Activated T-cell treated with anti-CD3 and anti-CD28 coated beads, Interleukin-2, amount 50 U/mL, for 24 hours (primary cell): ENCODE data around the gene RAC2.
A peak's percentile ranks its signal among the peaks of the same experiment; 100 is the strongest.

Experiments used
- DNase-seq: peaks from one replicate; pipeline ENCODE4 v3.0.0-alpha.2; 2020
- H3K27ac Mint-ChIP-seq: 2 replicates; pipeline ENCODE4 v1.8.0; 2020; ENCODE audit warnings: mild to moderate bottlenecking, mixed read lengths
- H3K27me3 Mint-ChIP-seq: 2 replicates; pipeline ENCODE4 v1.8.0; 2020; ENCODE audit warnings: mixed read lengths
- H3K36me3 Mint-ChIP-seq: 2 replicates; pipeline ENCODE4 v1.8.0; 2020; ENCODE audit warnings: low read depth, mixed read lengths
- H3K4me1 Mint-ChIP-seq: 2 replicates; pipeline ENCODE4 v1.8.0; 2020; ENCODE audit warnings: low read depth, mixed read lengths
- H3K4me3 Mint-ChIP-seq: 2 replicates; pipeline ENCODE4 v1.8.0; 2020; ENCODE audit warnings: mild to moderate bottlenecking, moderate library complexity, mixed read lengths
- H3K9me3 Mint-ChIP-seq: 2 replicates; pipeline ENCODE4 v1.8.0; 2020; ENCODE audit warnings: mixed read lengths

The RAC2 gene

DNA sequence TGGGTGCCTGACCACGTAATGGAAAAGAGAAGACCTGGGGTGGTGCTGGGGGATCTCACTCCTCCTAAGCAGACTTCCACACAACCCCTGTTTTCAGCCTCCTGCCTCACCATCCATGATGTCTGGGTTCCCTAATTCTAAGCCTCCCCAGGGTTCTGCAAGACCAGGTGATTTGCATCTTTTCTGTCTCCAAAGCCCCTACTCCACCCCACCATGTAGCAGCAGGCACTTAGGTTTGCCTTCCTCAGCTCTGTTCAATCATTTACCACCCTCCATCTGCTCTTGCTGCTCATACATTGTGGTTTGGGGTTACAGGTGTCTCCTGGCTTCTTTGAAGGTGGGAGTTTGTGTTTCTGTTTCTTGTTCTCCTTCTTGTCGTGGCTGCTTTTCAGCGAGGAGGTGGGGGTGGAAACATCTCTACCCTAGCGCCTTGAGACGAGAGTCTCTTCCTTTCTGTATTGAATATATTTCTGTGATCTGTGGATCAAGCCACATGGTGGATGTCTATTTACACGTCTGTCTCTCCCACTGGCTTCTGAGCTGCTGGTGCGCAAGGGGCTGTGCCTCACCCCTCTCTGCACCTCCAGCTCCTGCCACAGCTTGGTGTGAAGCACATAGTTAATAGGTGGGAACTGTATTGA lies 25.2 kb downstream of the RAC2 start:
- Mint-ChIP-seq H3K9me3 (peaks cover 7% of the 10 kb centered on the region), H3K27me3 (no peaks in the 10 kb centered on the region), H3K36me3 (peaks cover 54% of the 10 kb centered on the region), H3K4me3 (peak overlapping the region; percentile 78), H3K4me1 (peaks cover 82% of the 10 kb centered on the region), H3K27ac (peak overlapping the region; percentile 96)
- DNase-seq, result peak; percentile 74

DNA sequence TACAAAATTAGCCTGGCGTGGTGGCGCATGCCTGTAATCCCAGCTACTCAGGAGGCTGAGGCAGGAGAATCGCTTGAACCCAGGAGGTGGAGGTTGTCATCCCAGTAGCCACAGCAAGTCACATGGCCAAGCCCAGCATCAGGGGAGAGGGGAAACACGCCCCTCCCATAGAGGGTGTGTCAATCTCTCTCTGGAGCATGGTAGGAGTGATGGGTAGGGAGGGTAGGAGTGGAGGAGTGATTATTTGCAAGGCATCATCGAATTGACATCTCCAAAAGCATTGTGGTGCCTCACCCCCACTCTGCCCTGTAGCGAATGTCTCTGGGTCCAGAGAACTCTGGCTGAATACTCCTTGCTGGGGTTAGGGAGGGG lies 25.7 kb downstream of the RAC2 start:
- peaks cover 79% of the 10 kb centered on the region for H3K4me1 Mint-ChIP-seq
- DNase-seq, result no peak
- H3K27ac Mint-ChIP-seq, result peak overlapping the region; percentile 96
- peaks cover 52% of the 10 kb centered on the region for H3K36me3 Mint-ChIP-seq
- peaks cover 7% of the 10 kb centered on the region for H3K9me3 Mint-ChIP-seq
- H3K4me3 Mint-ChIP-seq, result peak overlapping the region; percentile 78
- no peaks in the 10 kb centered on the region for H3K27me3 Mint-ChIP-seq

GRCh38 chr22:37215890-37216289 lies 28.2 kb downstream of the RAC2 start:
- Mint-ChIP-seq H3K4me1 (peaks cover 63% of the 10 kb centered on the region), H3K9me3 (peaks cover 3% of the 10 kb centered on the region), H3K36me3 (peaks cover 29% of the 10 kb centered on the region), H3K27me3 (no peaks in the 10 kb centered on the region), H3K27ac (no peak overlapping the region), H3K4me3 (no peak overlapping the region)
- no peak for DNase-seq

GRCh38 chr22:37214731-37215030 lies 29.4 kb downstream of the RAC2 start:
- Mint-ChIP-seq H3K36me3 (peaks cover 20% of the 10 kb centered on the region), H3K4me3 (no peak overlapping the region), H3K9me3 (no peaks in the 10 kb centered on the region), H3K27me3 (no peaks in the 10 kb centered on the region), H3K27ac (no peak overlapping the region), H3K4me1 (peaks cover 58% of the 10 kb centered on the region)
- no peak for DNase-seq

- Mint-ChIP-seq H3K9me3 (no peaks in the 10 kb centered on the region), H3K4me1 (peaks cover 54% of the 10 kb centered on the region)
These were observed 29.9 kb downstream of the RAC2 start for GRCh38 chr22:37213941-37214730.

GRCh38 chr22:37213218-37213855 lies 30.7 kb downstream of the RAC2 start:
- peaks cover 54% of the 10 kb centered on the region for H3K4me1 Mint-ChIP-seq
- H3K27me3 Mint-ChIP-seq, result no peaks in the 10 kb centered on the region
- DNase-seq, result no peak
- H3K27ac Mint-ChIP-seq, result no peak overlapping the region
- no peaks in the 10 kb centered on the region for H3K9me3 Mint-ChIP-seq
- peaks cover 17% of the 10 kb centered on the region for H3K36me3 Mint-ChIP-seq
- H3K4me3 Mint-ChIP-seq, result no peak overlapping the region

More at GRCh38 chr22:37213941-37214730, 29.9 kb downstream of the RAC2 start:
- peaks cover 17% of the 10 kb centered on the region for H3K36me3 Mint-ChIP-seq
- H3K4me3 Mint-ChIP-seq, result no peak overlapping the region
- no peak overlapping the region for H3K27ac Mint-ChIP-seq
- no peak for DNase-seq
- H3K27me3 Mint-ChIP-seq, result no peaks in the 10 kb centered on the region

- H3K27ac Mint-ChIP-seq, result peak within 1 kb of the TSS; percentile 33
- peaks cover 12% of the 10 kb centered on the region for H3K36me3 Mint-ChIP-seq
- no peak for DNase-seq
- no peaks in the 10 kb centered on the region for H3K9me3 Mint-ChIP-seq
- no peaks in the 10 kb centered on the region for H3K27me3 Mint-ChIP-seq
- H3K4me1 Mint-ChIP-seq, result peaks cover 55% of the 10 kb centered on the region
- H3K4me3 Mint-ChIP-seq, result peak within 1 kb of the TSS; percentile 36
These were observed 31.7 kb downstream of the RAC2 start, which contains the start of gene SSTR3 for GRCh38 chr22:37212174-37212906. Gene SSTR3, minus strand, starts transcription at chr22:37212477. Its CDS starts 4,674 bp downstream, at chr22:37207803.

- peaks cover 55% of the 10 kb centered on the region for H3K4me1 Mint-ChIP-seq
- DNase-seq, result no peak
- no peak overlapping the region for H3K4me3 Mint-ChIP-seq
- no peaks in the 10 kb centered on the region for H3K9me3 Mint-ChIP-seq
- H3K27ac Mint-ChIP-seq, result no peak overlapping the region
- H3K36me3 Mint-ChIP-seq, result peaks cover 11% of the 10 kb centered on the region
- no peaks in the 10 kb centered on the region for H3K27me3 Mint-ChIP-seq
These were observed 32.2 kb downstream of the RAC2 start for GRCh38 chr22:37211866-37212173.

DNA sequence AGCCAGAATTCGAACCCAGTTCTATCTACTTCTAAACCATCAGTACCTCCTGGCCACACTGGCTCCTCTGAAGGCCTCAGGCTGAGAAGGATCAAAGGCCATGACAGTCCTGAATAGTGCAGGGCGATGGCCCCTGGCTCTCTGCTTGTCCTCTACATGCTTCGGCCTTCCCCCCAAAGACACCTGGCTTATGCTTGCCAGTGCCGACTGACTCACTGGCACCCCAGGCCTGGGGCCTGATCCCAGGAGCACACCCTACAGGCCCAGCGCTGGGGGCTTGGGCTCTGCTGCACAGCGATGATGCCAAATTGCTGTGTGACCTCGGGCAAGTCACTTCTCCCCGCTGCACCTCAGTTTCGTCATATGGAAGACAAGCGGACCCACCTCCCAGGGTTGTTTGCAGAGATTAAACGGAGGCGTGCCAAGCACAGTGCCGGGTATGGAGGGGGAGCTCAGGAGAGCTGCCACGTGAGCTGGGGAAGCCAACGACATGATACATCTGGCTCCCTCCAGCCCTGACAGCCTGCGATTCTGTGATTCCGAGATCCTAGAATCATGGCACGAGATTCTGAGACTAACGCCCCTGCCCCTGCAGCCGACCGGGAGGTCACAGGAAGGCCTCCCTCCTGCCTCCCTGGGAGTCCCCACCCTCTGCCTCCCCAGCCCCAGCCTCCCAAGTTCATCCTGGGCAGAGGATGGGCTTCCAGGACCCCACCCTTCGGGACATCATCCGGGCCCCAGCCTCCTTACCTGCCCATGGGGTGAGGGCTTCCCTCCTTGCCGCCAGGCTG lies 32.8 kb downstream of the RAC2 start:
- Mint-ChIP-seq H3K9me3 (no peaks in the 10 kb centered on the region), H3K27me3 (no peaks in the 10 kb centered on the region), H3K36me3 (peaks cover 9% of the 10 kb centered on the region), H3K4me3 (peak overlapping the region; percentile 36), H3K27ac (peak overlapping the region; percentile 33), H3K4me1 (peaks cover 51% of the 10 kb centered on the region)
- DNase-seq, result peak; percentile 30

- peaks cover 50% of the 10 kb centered on the region for H3K4me1 Mint-ChIP-seq
- peaks cover 9% of the 10 kb centered on the region for H3K36me3 Mint-ChIP-seq
- no peaks in the 10 kb centered on the region for H3K27me3 Mint-ChIP-seq
- H3K27ac Mint-ChIP-seq, result peak overlapping the region; percentile 54
- no peaks in the 10 kb centered on the region for H3K9me3 Mint-ChIP-seq
- peak; percentile 34 for DNase-seq
- no peak overlapping the region for H3K4me3 Mint-ChIP-seq
These were observed 33.8 kb downstream of the RAC2 start for GRCh38 chr22:37210041-37210803.

DNA sequence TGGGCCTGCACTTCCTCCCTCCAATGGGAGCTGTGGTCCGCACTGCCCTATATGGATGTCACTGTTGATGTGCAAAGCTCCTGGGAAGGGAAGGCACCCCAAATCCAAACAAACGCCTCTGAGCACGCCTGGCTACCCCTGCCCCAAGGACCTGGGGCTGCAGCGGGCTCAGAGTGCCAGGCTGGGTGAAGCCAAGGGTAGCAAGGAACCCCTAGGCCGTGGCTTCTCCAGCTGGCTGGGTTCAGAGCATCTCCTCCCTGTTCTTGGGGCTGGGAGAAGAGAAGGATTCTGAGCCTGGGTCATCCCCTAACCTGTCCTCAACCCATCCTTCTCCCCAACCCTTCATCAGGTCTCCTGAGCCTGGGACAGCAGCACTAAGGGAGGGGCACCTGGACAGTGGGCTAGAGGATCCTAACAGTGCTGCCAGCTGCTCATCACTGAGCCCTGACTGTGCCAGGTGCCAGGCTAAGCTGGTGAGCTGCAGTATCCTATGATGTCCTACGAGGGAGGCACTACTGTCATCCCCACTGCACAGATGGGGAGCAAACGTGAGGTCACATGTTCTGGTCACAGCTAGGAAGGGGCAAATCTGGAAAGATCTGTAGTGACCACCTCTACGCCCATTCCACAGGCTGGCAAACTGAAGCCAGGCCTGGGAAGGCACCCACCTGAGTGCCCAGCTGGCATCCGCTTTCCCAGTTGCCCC lies 34.8 kb downstream of the RAC2 start:
- Mint-ChIP-seq H3K27ac (peak overlapping the region; percentile 60), H3K36me3 (peaks cover 7% of the 10 kb centered on the region), H3K27me3 (no peaks in the 10 kb centered on the region), H3K4me3 (no peak overlapping the region), H3K4me1 (peaks cover 47% of the 10 kb centered on the region), H3K9me3 (no peaks in the 10 kb centered on the region)
- peak; percentile 30 for DNase-seq

DNA sequence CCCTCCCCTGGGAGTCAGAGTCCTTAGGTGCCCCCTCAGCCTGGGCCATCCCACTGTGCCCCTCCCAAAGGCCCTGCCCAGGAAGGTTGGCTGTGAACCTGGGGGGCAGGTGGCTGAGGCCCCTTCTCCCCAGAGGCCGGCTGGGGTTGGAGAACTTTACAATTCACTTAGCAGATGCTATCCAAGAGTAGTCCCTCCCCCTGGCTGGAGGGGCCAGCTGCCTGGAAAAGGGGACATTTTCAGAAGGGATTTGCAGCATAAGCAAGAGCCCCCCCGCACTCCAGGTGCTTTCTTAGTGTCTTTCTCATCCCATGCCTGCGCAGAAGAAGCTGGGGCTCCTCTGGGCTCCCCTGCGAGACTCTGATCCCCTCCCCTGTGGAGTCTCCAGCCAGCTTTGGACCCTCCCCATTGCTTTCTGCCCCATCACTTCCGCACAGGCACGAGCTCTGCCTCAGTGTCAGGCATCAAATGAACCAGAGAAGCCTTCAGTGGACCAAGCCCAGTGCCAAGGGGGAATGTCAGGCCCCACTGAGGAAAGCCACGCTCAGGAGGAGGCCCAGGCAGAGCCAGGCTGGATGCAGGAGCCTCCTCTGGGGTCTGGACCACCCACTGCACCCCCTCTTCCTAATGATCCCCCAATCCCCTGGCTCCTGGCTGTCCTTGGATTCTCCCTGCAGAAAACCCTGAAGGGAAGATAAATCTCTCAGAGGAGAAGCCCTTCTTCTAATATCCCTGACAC lies 35.5 kb downstream of the RAC2 start:
- Mint-ChIP-seq H3K27me3 (no peaks in the 10 kb centered on the region), H3K4me3 (no peak overlapping the region), H3K4me1 (peaks cover 45% of the 10 kb centered on the region), H3K36me3 (peaks cover 5% of the 10 kb centered on the region), H3K27ac (peak overlapping the region; percentile 79), H3K9me3 (no peaks in the 10 kb centered on the region)
- DNase-seq, result peak; percentile 32
